Upper lobe of left lung (tissue), 4 donors: ENCODE data around the gene ACACB.

Experiments used
- CTCF ChIP-seq, 6 experiments: fragments of 450-650 bp in 4 of 6; fragments of 200-600 bp in 2 of 6; sonication (generic) in 2 of 6; IDR thresholded peaks; one replicate each; pipeline ENCODE4 v1.5.1; 2016 to 2019; ENCODE audit warnings: antibody characterized with exemption in 6 of 6
- POLR2A ChIP-seq, 4 donors: fragments of 450-650 bp; IDR thresholded peaks; one replicate each; pipeline ENCODE4 v1.5.1; 2016 to 2017; ENCODE audit warnings: antibody characterized with exemption in 4 of 4, mild to moderate bottlenecking in 2 of 4
- POLR2AphosphoS5 ChIP-seq, 2 donors: sonication (generic); formaldehyde crosslinking; IDR thresholded peaks; one replicate each; pipeline ENCODE4 v1.5.1; 2017; ENCODE audit warnings: antibody characterized with exemption in 2 of 2

- TF ChIP-seq POLR2AphosphoS5 (IDR thresholded peaks at IDR 0.05) (no peak), CTCF (IDR thresholded peaks at IDR 0.05) (no peak), POLR2A (IDR thresholded peaks at IDR 0.05) (no peak)
These were observed 32.0 kb upstream of the ACACB start for GRCh38 chr12:109084425-109084824.
